Astrocyte (in vitro differentiated cells and primary cell): Measurements from ENCODE around the gene HEXIM2. TPM values are rescaled to one million over a fixed set of nuclear protein-coding genes. Genes with fewer than 3 reads are reported as not detected.

Source experiments
- DNase-seq: peaks from one replicate; pipeline ENCODE4 v3.0.0-alpha.2; 2010; ENCODE audit warnings: low read depth
- FAIRE-seq: peaks from 2 replicates; lab custom pipeline; 2011; peaks lifted over from hg19 to GRCh38; lab: Jason Lieb, UNC
- H2AFZ ChIP-seq: 2 replicates; pipeline ENCODE4 v1.6.0; 2012; ENCODE audit warnings: low read depth, low read length, inconsistent platforms
- H3K27ac ChIP-seq: 2 replicates; pipeline ENCODE4 v1.5.1; 2011; ENCODE audit warnings: low read depth, low read length, inconsistent platforms
- H3K27me3 ChIP-seq: 2 replicates; pipeline ENCODE4 v1.6.0; 2011; ENCODE audit warnings: low read length, inconsistent platforms; ENCODE audit not compliant: insufficient read depth
- H3K36me3 ChIP-seq: 2 replicates; pipeline ENCODE4 v1.5.1; 2011; ENCODE audit warnings: low read length, inconsistent platforms; ENCODE audit not compliant: insufficient read depth
- H3K4me1 ChIP-seq: 2 replicates; pipeline ENCODE4 v1.5.1; 2011; ENCODE audit warnings: low read length, inconsistent platforms; ENCODE audit not compliant: insufficient read depth
- H3K4me2 ChIP-seq: 2 replicates; pipeline ENCODE4 v1.6.0; 2012; ENCODE audit warnings: low read length, inconsistent platforms
- H3K4me3 ChIP-seq: 2 replicates; pipeline ENCODE4 v1.5.1; 2011; ENCODE audit warnings: low read depth, mild to moderate bottlenecking, low read length, inconsistent platforms; ENCODE audit not compliant: insufficient read depth
- H3K79me2 ChIP-seq: 2 replicates; pipeline ENCODE4 v1.6.0; 2012; ENCODE audit warnings: mild to moderate bottlenecking, low read length, inconsistent platforms; ENCODE audit not compliant: insufficient read depth
- H3K9ac ChIP-seq: 2 replicates; pipeline ENCODE4 v1.6.0; 2012; ENCODE audit warnings: mild to moderate bottlenecking, low read length, inconsistent platforms
- H3K9me3 ChIP-seq: 2 replicates; pipeline ENCODE4 v1.5.1; 2012; ENCODE audit warnings: low read depth, mild to moderate bottlenecking, low read length, inconsistent platforms; ENCODE audit not compliant: insufficient read depth
- H4K20me1 ChIP-seq: 2 replicates; pipeline ENCODE4 v1.6.0; 2012; ENCODE audit warnings: low read length, inconsistent platforms; ENCODE audit not compliant: insufficient read depth
- H3K27ac Mint-ChIP-seq: one replicate; pipeline ENCODE4 v1.8.0; 2021; ENCODE audit warnings: mild to moderate bottlenecking, mixed read lengths; ENCODE audit not compliant: unreplicated experiment
- H3K27me3 Mint-ChIP-seq: one replicate; pipeline ENCODE4 v1.8.0; 2021; ENCODE audit warnings: low read depth, mixed read lengths; ENCODE audit not compliant: unreplicated experiment
- H3K36me3 Mint-ChIP-seq: one replicate; pipeline ENCODE4 v1.8.0; 2021; ENCODE audit warnings: low read depth, mixed read lengths; ENCODE audit not compliant: unreplicated experiment
- H3K4me1 Mint-ChIP-seq: one replicate; pipeline ENCODE4 v1.8.0; 2021; ENCODE audit warnings: low read depth, mixed read lengths; ENCODE audit not compliant: unreplicated experiment
- H3K4me3 Mint-ChIP-seq: one replicate; pipeline ENCODE4 v1.8.0; 2021; ENCODE audit warnings: mild to moderate bottlenecking, moderate library complexity, mixed read lengths; ENCODE audit not compliant: unreplicated experiment
- H3K9me3 Mint-ChIP-seq: one replicate; pipeline ENCODE4 v1.8.0; 2021; ENCODE audit warnings: mild to moderate bottlenecking, mixed read lengths; ENCODE audit not compliant: unreplicated experiment
- CTCF ChIP-seq: IDR thresholded peaks from 2 replicates; pipeline ENCODE4 v1.5.1; 2011; ENCODE audit warnings: low read depth, mild to moderate bottlenecking, inconsistent platforms, low read length, moderate library complexity; ENCODE audit not compliant: insufficient read depth
- EZH2 ChIP-seq: IDR thresholded peaks from 2 replicates; pipeline ENCODE4 v1.6.1; 2012; ENCODE audit warnings: mild to moderate bottlenecking, low read length, inconsistent platforms; ENCODE audit not compliant: insufficient read depth
- total RNA-seq: library from RNA; stranded (reverse); gene quantifications from 2 replicates; pipeline ENCODE4 v1.2.1, GENCODE V29; 2021

HEXIM2 gene
- total RNA-seq, 1 donor from 2014 or later, result 9.0 TPM

- FAIRE-seq (no peak), DNase-seq (peak; percentile 99)
- no peaks in the 10 kb centered on the region for H3K27me3 Mint-ChIP-seq
- peak within 1 kb of the TSS; percentile 94 for H3K4me2 ChIP-seq
- peak within 1 kb of the TSS; percentile 79 for H2AFZ ChIP-seq
- no peaks in the 10 kb centered on the region for H3K27me3 ChIP-seq
- peaks cover 9% of the 10 kb centered on the region for H3K4me1 Mint-ChIP-seq
- peaks cover 34% of the 10 kb centered on the region for H4K20me1 ChIP-seq
- H3K4me3 ChIP-seq, result peak within 1 kb of the TSS; percentile 94
- H3K27ac ChIP-seq, result peak within 1 kb of the TSS; percentile 99
- no peaks in the 10 kb centered on the region for H3K9me3 ChIP-seq
- H3K36me3 ChIP-seq, result no peaks in the 10 kb centered on the region
- TF ChIP-seq CTCF (no peak), EZH2 (no peak)
- peak within 1 kb of the TSS; percentile 97 for H3K9ac ChIP-seq
- peaks cover 22% of the 10 kb centered on the region for H3K4me1 ChIP-seq
- peaks cover 3% of the 10 kb centered on the region for H3K36me3 Mint-ChIP-seq
- peaks cover 36% of the 10 kb centered on the region for H3K79me2 ChIP-seq
- peak within 1 kb of the TSS; percentile 100 for H3K27ac Mint-ChIP-seq
- H3K9me3 Mint-ChIP-seq, result no peaks in the 10 kb centered on the region
- H3K4me3 Mint-ChIP-seq, result peak within 1 kb of the TSS; percentile 98
Measured at GRCh38 chr17:45148183-45149036, 13.3 kb upstream of the HEXIM2 start, which contains the start of gene HEXIM1. HEXIM1 (plus strand) TSS chr17:45148475; CDS start chr17:45149191, 716 bp downstream.

GRCh38 chr17:45149037-45149668 is 12.5 kb upstream of the HEXIM2 start:
- peaks cover 3% of the 10 kb centered on the region for H3K36me3 Mint-ChIP-seq
- H3K36me3 ChIP-seq, result no peaks in the 10 kb centered on the region
- peak; percentile 62 for DNase-seq
- no peaks in the 10 kb centered on the region for H3K27me3 Mint-ChIP-seq
- H2AFZ ChIP-seq, result no peak overlapping the region
- H3K4me1 ChIP-seq, result peaks cover 18% of the 10 kb centered on the region
- H3K79me2 ChIP-seq, result peaks cover 36% of the 10 kb centered on the region
- peak overlapping the region; percentile 91 for H3K9ac ChIP-seq
- H3K27ac ChIP-seq, result peak overlapping the region; percentile 77
- peaks cover 34% of the 10 kb centered on the region for H4K20me1 ChIP-seq
- H3K27me3 ChIP-seq, result no peaks in the 10 kb centered on the region
- H3K27ac Mint-ChIP-seq, result peak overlapping the region; percentile 88
- TF ChIP-seq CTCF (peak; percentile 48), EZH2 (no peak)
- peak overlapping the region; percentile 98 for H3K4me3 Mint-ChIP-seq
- peaks cover 9% of the 10 kb centered on the region for H3K4me1 Mint-ChIP-seq
- FAIRE-seq, result no peak
- H3K9me3 Mint-ChIP-seq, result no peaks in the 10 kb centered on the region
- H3K4me2 ChIP-seq, result peak overlapping the region; percentile 94
- H3K9me3 ChIP-seq, result no peaks in the 10 kb centered on the region
- peak overlapping the region; percentile 94 for H3K4me3 ChIP-seq
